Activated naive CD8-positive, alpha-beta T cell treated with anti-CD3 and anti-CD28 coated beads for 36 hours (primary cell): ENCODE data around the gene PHETA2. TPM values are rescaled to one million over a fixed set of nuclear protein-coding genes. Genes with fewer than 3 reads are reported as not detected.
A peak's percentile ranks its signal among the peaks of the same experiment; 100 is the strongest.

Experiments used
- DNase-seq: peaks from one replicate; pipeline ENCODE4 v3.0.0; 2021
- H3K27ac Mint-ChIP-seq: one replicate; pipeline ENCODE4 v1.8.0; 2022; ENCODE audit warnings: mild to moderate bottlenecking, moderate library complexity, mixed read lengths
- H3K27me3 Mint-ChIP-seq: one replicate; pipeline ENCODE4 v1.8.0; 2022; ENCODE audit warnings: mild to moderate bottlenecking, mixed read lengths
- H3K36me3 Mint-ChIP-seq: one replicate; pipeline ENCODE4 v1.8.0; 2021; ENCODE audit warnings: mild to moderate bottlenecking, mixed read lengths
- H3K4me1 Mint-ChIP-seq: one replicate; pipeline ENCODE4 v1.8.0; 2021; ENCODE audit warnings: mixed read lengths
- H3K4me3 Mint-ChIP-seq: one replicate; pipeline ENCODE4 v1.8.0; 2022; ENCODE audit warnings: mild to moderate bottlenecking, moderate library complexity, mixed read lengths
- H3K9me3 Mint-ChIP-seq: one replicate; pipeline ENCODE4 v1.8.0; 2022; ENCODE audit warnings: mixed read lengths
- total RNA-seq, 2 experiments: library from RNA; stranded (reverse); gene quantifications; one replicate each; pipeline ENCODE4 v1.2.3, GENCODE V29; 2021

The PHETA2 gene, protein sequence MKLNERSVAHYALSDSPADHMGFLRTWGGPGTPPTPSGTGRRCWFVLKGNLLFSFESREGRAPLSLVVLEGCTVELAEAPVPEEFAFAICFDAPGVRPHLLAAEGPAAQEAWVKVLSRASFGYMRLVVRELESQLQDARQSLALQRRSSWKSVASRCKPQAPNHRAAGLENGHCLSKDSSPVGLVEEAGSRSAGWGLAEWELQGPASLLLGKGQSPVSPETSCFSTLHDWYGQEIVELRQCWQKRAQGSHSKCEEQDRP
- total RNA-seq: 1 to 10 TPM; 1.5 to 2.1 TPM

DNA sequence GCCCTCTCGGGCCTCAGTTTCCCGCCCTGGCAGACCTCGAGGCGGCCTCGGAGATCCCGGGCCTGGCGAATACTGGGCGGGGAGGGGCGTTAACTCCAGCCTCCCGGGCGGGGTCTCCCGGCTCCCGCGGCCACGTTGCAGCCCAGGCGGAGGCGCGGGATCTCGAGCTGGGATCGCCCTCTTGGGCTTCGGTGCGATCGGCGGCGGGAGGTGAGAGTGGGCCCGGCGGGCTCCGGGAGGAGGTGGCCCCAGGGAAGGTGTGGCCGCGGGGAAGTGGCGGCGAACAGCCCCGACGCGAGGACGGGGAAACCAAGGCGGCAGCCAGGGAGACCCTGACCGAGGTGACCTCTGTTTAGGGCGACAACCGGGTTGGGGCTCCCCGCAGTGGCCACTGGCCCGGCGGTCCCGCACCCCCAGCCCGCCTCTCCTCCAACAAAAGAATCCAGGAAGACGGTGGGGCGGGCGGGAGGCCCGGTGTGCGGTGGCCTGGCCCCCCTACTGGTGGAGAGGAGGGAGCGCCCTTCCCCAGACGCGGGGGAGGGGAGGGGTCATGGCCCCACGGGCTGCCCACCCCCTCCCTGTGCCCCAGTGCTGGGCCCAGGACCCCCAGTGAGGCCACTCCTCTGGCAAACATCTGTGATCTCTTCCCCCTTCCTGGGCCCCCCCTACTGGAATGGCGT lies at the start of gene PHETA2:
PHETA2 (plus strand) TSS at position 117 of the 680 bp plus-strand sequence. CDS start 3,046 bp downstream, outside the sequence.
- H3K36me3 Mint-ChIP-seq: peaks cover 2% of the 10 kb centered on the region

DNA sequence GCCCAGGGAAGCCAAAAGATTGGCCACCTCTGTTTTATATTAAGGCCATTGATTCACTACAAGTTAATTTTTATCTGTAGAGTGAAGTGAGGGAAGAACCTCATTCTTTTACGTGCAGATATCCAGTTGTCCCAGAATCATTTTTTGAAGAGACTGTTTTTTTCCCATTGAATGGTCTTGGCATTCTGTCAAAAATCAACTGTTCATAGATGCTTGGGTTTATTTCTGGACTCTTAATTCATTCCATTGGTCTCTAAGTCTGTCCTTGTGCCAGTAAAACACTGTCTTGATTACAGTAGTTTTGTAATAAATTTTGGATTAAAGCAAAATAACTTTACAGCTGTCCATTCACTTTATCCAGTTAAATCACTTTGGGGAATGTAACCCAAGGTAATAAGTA lies 48.6 kb upstream of the PHETA2 start:
- Mint-ChIP-seq H3K4me3 (no peak overlapping the region), H3K27me3 (no peaks in the 10 kb centered on the region), H3K27ac (no peak overlapping the region), H3K4me1 (peaks cover 14% of the 10 kb centered on the region), H3K9me3 (no peaks in the 10 kb centered on the region), H3K36me3 (no peaks in the 10 kb centered on the region)
- no peak for DNase-seq

More for the DNA sequence above, at the start of gene PHETA2:
- peaks cover 32% of the 10 kb centered on the region for H3K4me1 Mint-ChIP-seq
- peak; percentile 61 for DNase-seq
- H3K9me3 Mint-ChIP-seq: no peaks in the 10 kb centered on the region
- no peak within 1 kb of the TSS for H3K27ac Mint-ChIP-seq
- H3K27me3 Mint-ChIP-seq: no peaks in the 10 kb centered on the region
- peak within 1 kb of the TSS; percentile 67 for H3K4me3 Mint-ChIP-seq

DNA sequence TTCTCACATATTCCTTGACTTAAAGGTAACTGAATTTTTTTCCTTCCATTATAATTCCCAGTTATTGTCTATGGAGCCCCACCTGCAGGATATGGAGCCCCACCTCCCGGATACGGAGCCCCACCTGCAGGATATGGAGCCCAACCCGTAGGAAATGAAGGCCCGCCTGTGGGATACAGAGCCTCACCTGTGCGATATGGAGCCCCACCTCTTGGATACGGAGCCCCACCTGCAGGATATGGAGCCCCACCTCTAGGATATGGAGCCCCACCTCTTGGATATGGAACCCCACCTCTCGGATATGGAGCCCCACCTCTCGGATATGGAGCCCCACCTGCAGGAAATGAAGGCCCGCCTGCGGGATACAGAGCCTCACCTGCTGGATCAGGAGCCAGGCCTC lies 47.3 kb upstream of the PHETA2 start:
- Mint-ChIP-seq H3K4me1 (peaks cover 27% of the 10 kb centered on the region), H3K9me3 (no peaks in the 10 kb centered on the region), H3K4me3 (no peak overlapping the region), H3K36me3 (no peaks in the 10 kb centered on the region), H3K27me3 (no peaks in the 10 kb centered on the region), H3K27ac (no peak overlapping the region)
- no peak for DNase-seq

DNA sequence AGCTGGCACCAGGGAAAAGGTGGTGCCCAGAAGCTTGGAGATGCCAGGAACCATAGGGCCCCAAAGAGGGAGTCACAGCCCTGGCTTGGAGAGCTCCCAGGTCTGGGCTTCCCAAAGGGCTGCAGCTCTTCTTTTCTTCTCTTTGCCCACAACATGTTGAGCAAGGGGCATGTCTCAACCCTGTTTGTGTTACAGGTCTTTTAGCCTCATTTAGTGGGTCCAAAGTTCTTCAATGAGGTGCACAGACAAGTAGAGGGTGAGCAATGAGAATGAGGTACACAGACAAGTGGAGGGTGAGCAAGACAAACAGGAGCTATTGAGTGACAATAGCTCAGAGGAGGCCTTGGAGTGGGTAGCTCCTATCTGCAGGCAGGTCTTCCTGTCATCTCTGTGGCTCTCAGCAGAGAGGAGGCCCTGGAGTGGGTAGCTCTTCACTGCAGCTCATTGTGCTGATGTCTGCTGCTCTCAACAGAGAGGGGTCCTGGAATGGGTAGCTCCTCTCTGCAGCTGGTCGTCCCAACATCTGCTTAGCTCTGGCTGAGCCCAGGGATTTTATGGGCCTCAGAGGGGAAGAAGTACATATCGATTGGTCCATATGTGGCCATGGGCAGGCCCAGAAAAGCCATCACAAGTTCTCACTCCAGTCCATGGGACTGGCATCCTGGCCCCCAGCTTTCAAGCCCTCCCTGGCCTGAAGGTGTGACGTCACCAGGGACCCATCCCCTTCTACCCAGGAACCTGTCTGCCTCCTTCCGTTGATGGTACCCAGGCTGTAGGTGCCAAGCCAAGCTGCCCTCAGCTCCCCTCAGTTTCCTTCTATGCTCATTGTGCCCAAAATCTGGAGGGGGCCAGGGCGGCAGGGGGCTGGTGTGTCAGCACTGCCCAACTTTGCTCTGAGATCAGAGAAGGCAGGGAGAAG lies 40.5 kb upstream of the PHETA2 start:
- Mint-ChIP-seq H3K27me3 (no peaks in the 10 kb centered on the region), H3K4me1 (peaks cover 16% of the 10 kb centered on the region), H3K36me3 (peaks cover 10% of the 10 kb centered on the region), H3K9me3 (peaks cover 14% of the 10 kb centered on the region), H3K4me3 (no peak overlapping the region), H3K27ac (no peak overlapping the region)
- no peak for DNase-seq

GRCh38 chr22:42035256-42035655 lies 38.8 kb upstream of the PHETA2 start:
- peaks cover 14% of the 10 kb centered on the region for H3K9me3 Mint-ChIP-seq
- no peak overlapping the region for H3K4me3 Mint-ChIP-seq
- no peak for DNase-seq
- no peaks in the 10 kb centered on the region for H3K27me3 Mint-ChIP-seq
- peaks cover 10% of the 10 kb centered on the region for H3K36me3 Mint-ChIP-seq
- peaks cover 15% of the 10 kb centered on the region for H3K4me1 Mint-ChIP-seq
- H3K27ac Mint-ChIP-seq: no peak overlapping the region

GRCh38 chr22:42039271-42039670 lies 34.8 kb upstream of the PHETA2 start:
- no peak for DNase-seq
- no peaks in the 10 kb centered on the region for H3K27me3 Mint-ChIP-seq
- no peaks in the 10 kb centered on the region for H3K4me1 Mint-ChIP-seq
- H3K36me3 Mint-ChIP-seq: peaks cover 18% of the 10 kb centered on the region
- peaks cover 19% of the 10 kb centered on the region for H3K9me3 Mint-ChIP-seq
- H3K27ac Mint-ChIP-seq: no peak overlapping the region
- H3K4me3 Mint-ChIP-seq: no peak overlapping the region

DNA sequence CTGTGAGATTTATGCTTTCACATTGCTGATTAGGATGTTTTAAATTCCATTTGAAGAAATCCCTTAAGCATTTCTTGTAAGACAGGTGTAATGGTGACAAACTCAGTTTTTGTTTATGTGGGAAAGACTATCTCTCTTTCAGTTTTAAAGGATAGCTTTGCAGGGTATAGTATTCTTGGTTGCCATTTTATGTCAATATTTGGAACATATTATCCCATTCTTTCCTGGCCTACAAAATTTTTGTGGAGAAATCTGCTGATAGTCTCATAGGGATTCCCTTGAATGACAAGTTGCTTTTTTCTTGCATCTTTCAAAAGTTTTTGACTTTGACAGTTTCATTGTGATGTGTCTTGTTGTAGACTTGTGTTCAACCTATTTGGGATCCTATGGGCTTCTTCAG lies 32.3 kb upstream of the PHETA2 start:
- Mint-ChIP-seq H3K4me1 (no peaks in the 10 kb centered on the region), H3K27ac (no peak overlapping the region), H3K9me3 (peaks cover 16% of the 10 kb centered on the region), H3K4me3 (no peak overlapping the region), H3K27me3 (no peaks in the 10 kb centered on the region), H3K36me3 (peaks cover 17% of the 10 kb centered on the region)
- DNase-seq: no peak

- no peaks in the 10 kb centered on the region for H3K27me3 Mint-ChIP-seq
- H3K4me3 Mint-ChIP-seq: no peak overlapping the region
- H3K27ac Mint-ChIP-seq: no peak overlapping the region
- H3K36me3 Mint-ChIP-seq: no peaks in the 10 kb centered on the region
- H3K9me3 Mint-ChIP-seq: peaks cover 2% of the 10 kb centered on the region
- no peaks in the 10 kb centered on the region for H3K4me1 Mint-ChIP-seq
- no peak for DNase-seq
Observed at GRCh38 chr22:42050641-42051180, 23.3 kb upstream of the PHETA2 start.

DNA sequence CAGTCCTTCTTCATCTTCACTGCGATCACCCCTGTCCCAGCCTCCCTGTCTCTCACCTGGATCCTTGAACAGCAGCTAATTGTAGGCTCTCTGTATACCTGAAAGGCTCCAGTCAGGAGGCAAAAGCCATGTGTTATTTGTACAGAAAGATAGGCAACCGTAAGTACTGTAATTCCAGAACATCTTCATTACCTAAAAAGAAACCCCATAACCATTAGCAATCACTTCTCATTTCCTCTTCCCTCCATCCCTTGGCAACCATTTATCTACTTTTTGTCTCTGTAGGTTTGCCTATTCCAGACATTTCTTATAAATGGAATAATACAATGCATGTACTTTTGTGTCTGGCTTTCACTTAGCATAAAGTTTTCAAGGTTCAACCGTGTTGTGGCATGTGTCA lies 21.3 kb upstream of the PHETA2 start:
- no peaks in the 10 kb centered on the region for H3K4me1 Mint-ChIP-seq
- H3K27me3 Mint-ChIP-seq: no peaks in the 10 kb centered on the region
- DNase-seq: no peak
- H3K4me3 Mint-ChIP-seq: no peak overlapping the region
- peaks cover 14% of the 10 kb centered on the region for H3K36me3 Mint-ChIP-seq
- H3K9me3 Mint-ChIP-seq: peaks cover 16% of the 10 kb centered on the region
- no peak overlapping the region for H3K27ac Mint-ChIP-seq

DNA sequence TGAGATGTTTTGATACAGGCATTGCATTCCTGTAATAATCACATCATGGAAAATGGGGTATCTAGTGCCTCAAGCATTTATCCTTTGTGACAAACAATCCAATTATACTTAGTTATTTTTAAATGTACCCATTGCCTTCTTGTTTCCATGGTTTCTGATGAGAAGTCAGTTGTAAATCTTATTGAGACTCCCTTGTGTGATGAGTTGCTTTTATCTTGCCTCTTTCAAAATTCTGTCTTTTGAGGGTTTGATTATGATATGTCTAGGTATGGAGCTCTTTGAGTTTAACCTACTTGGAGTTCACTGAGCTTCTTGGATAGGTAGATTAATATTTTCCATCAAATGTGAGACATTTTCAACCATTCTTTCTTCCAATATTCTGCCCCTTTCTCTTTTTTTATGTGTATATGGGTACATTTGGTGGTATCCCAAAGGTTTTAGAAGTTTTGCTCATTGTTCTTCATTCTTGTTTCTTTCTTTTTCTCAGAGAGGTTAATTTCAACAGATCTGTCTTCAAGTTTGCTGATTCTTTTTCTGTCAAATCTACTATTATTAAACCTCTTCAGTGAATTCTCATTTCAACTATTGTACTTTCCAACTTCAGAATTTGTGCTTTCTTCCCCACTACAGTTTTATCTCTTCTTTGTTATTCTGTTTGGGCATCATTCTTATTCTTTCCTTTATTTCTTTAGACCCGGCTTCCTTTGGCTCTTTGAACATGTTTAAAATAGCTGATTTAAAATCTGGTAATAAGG lies 17.1 kb upstream of the PHETA2 start:
- Mint-ChIP-seq H3K9me3 (peaks cover 22% of the 10 kb centered on the region), H3K27me3 (no peaks in the 10 kb centered on the region), H3K36me3 (peaks cover 40% of the 10 kb centered on the region), H3K27ac (no peak overlapping the region), H3K4me1 (no peaks in the 10 kb centered on the region), H3K4me3 (no peak overlapping the region)
- DNase-seq: no peak

GRCh38 chr22:42060489-42060888 lies 13.6 kb upstream of the PHETA2 start:
- Mint-ChIP-seq H3K4me3 (no peak overlapping the region), H3K4me1 (no peaks in the 10 kb centered on the region), H3K36me3 (peaks cover 48% of the 10 kb centered on the region), H3K27me3 (no peaks in the 10 kb centered on the region), H3K27ac (no peak overlapping the region), H3K9me3 (peaks cover 22% of the 10 kb centered on the region)
- DNase-seq: no peak

DNA sequence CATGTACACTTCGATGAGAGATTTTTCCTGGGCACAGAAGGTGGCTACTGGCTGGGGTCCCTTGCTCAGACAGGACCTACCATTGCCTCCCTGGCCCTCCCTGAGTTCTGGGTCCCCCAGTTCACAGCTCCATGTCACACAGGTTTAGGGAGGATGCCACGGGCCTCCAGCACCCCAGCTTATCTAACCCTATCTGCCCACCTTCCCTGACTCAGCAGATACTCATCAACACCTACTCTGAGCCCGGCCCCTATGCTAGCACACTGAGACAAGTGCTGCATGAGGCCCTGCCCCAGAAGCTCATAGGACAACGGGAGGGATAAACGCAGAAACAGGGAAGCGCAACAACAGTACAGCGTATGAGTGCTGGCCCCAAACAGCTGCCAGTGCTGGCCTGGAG lies 13.0 kb upstream of the PHETA2 start:
- DNase-seq: no peak
- Mint-ChIP-seq H3K9me3 (peaks cover 18% of the 10 kb centered on the region), H3K4me3 (no peak overlapping the region), H3K27ac (no peak overlapping the region), H3K4me1 (no peaks in the 10 kb centered on the region), H3K27me3 (no peaks in the 10 kb centered on the region), H3K36me3 (peaks cover 48% of the 10 kb centered on the region)

DNA sequence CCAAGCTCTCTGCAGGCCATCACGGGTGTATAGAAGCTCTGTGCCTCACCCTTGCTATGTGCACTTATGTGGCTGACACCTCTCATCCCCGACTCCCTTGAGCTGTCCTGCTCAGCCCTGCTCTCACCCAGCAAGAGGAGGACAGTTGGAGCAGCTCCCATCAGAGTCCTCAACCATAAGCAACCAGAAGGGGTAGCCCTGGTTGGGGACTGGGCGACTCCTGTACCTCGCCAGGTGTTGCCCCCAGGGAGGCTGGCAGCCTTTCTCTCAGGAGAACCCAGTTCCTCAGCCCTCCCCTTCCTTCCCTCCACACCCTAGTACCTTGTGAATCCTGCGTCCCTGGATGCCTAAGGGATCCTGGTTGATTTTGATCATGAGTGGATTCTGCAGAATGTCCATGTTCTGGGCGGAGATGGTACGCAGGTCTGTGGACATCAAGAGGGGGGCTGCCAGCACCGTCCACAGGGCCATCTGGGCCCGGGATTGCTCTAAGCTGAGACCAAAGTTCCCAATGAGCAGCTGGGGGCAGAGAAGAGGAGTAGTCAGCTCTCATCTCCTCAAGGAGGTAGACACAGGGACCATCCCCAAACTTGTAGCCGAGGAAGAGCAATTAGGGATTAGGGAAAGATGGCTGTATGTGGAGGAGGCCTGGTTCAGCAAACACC lies 11.4 kb upstream of the PHETA2 start:
- H3K4me3 Mint-ChIP-seq: no peak overlapping the region
- no peaks in the 10 kb centered on the region for H3K27me3 Mint-ChIP-seq
- DNase-seq: no peak
- no peak overlapping the region for H3K27ac Mint-ChIP-seq
- peaks cover 34% of the 10 kb centered on the region for H3K36me3 Mint-ChIP-seq
- H3K9me3 Mint-ChIP-seq: peaks cover 6% of the 10 kb centered on the region
- no peaks in the 10 kb centered on the region for H3K4me1 Mint-ChIP-seq

DNA sequence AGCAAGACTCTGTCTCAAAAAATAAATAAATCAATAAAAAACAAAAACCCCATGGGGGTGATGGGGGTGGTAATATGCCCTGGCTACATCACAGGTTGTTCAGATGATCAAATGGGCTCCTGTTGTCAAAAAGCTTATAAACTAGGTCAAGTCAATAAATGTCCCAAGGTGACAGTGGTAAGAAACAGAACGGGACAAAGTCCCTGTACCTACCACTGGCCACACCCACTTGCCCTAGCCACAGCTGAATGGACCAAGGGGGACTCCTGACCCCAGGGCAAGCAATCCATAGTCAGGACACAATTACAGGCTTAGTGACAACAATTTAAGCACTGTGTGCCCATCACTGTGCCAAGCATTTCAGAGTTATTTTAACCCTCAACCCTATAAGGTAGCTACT lies 9.4 kb upstream of the PHETA2 start:
- Mint-ChIP-seq H3K27me3 (no peaks in the 10 kb centered on the region), H3K27ac (no peak overlapping the region), H3K9me3 (no peaks in the 10 kb centered on the region), H3K4me3 (no peak overlapping the region), H3K36me3 (peaks cover 19% of the 10 kb centered on the region), H3K4me1 (peaks cover 2% of the 10 kb centered on the region)
- DNase-seq: no peak
